ENCODE results near the gene ARHGAP21.

Gene ARHGAP21

GRCh38 chr10:24652381-24652957 is 71.2 kb downstream of the ARHGAP21 start:
- H3K4me3 ChIP-seq (ENCODE audit: low read depth, low read length), result no peak overlapping the region
- in situ Hi-C loops (cut with HindIII; ENCODE audit: low sequenced_read_pairs), result no loop called here
- TF ChIP-seq, protein P1, sequence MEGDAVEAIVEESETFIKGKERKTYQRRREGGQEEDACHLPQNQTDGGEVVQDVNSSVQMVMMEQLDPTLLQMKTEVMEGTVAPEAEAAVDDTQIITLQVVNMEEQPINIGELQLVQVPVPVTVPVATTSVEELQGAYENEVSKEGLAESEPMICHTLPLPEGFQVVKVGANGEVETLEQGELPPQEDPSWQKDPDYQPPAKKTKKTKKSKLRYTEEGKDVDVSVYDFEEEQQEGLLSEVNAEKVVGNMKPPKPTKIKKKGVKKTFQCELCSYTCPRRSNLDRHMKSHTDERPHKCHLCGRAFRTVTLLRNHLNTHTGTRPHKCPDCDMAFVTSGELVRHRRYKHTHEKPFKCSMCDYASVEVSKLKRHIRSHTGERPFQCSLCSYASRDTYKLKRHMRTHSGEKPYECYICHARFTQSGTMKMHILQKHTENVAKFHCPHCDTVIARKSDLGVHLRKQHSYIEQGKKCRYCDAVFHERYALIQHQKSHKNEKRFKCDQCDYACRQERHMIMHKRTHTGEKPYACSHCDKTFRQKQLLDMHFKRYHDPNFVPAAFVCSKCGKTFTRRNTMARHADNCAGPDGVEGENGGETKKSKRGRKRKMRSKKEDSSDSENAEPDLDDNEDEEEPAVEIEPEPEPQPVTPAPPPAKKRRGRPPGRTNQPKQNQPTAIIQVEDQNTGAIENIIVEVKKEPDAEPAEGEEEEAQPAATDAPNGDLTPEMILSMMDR (IDR thresholded peaks at IDR 0.05; ENCODE audit: low read depth, low read length, missing control alignments), result no peak
- no peak for DNase-seq (ENCODE audit: low read depth)

GRCh38 chr10:24651923-24652322 is 71.8 kb downstream of the ARHGAP21 start:
- in situ Hi-C loops (cut with HindIII; ENCODE audit: low sequenced_read_pairs), result no loop called here
- no peak for DNase-seq (ENCODE audit: low read depth)
- TF ChIP-seq, protein P1 (IDR thresholded peaks at IDR 0.05; ENCODE audit: low read depth, low read length, missing control alignments), result no peak
- no peak overlapping the region for H3K4me3 ChIP-seq (ENCODE audit: low read depth, low read length)

GRCh38 chr10:24650669-24651391 is 72.9 kb downstream of the ARHGAP21 start:
- in situ Hi-C loops (cut with HindIII; ENCODE audit: low sequenced_read_pairs), result no loop called here
- TF ChIP-seq, protein P1 (IDR thresholded peaks at IDR 0.05; ENCODE audit: low read depth, low read length, missing control alignments), result no peak
- no peak for DNase-seq (ENCODE audit: low read depth)
- H3K4me3 ChIP-seq (ENCODE audit: low read depth, low read length), result no peak overlapping the region

DNA sequence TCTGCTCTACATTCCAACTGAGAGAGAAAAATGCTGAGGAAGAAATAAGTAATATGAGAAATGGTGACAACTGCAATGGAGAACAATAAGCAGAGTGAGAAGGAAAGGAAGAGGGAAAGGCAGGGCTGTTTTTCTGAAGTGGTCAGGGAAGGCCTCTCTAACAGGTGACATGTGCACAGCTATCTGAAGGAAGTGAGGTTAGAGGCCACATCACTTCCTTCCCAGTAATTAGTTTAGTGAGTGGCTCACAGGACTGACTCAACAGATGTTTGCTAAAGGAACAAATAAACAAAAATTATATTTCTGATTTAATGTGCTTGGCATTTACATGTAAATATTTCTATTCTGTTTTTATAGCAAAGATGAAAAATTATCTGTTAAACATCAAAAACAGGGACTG is 77.9 kb downstream of the ARHGAP21 start:
- TF ChIP-seq, protein P1 (IDR thresholded peaks at IDR 0.05; ENCODE audit: low read depth, low read length, missing control alignments), result no peak
- DNase-seq (ENCODE audit: low read depth), result no peak
- in situ Hi-C loops (cut with HindIII; ENCODE audit: low sequenced_read_pairs), result loop anchor here (5.0 kb wide), 1 partner anchor 57 kb away; no protein-coding TSS in a partner anchor

GRCh38 chr10:24645022-24645421 is 78.7 kb downstream of the ARHGAP21 start:
- TF ChIP-seq, protein P1 (IDR thresholded peaks at IDR 0.05; ENCODE audit: low read depth, low read length, missing control alignments), result no peak
- in situ Hi-C loops (cut with HindIII; ENCODE audit: low sequenced_read_pairs), result loop anchor here (5.0 kb wide), 1 partner anchor 57 kb away; no protein-coding TSS in a partner anchor
- H3K4me3 ChIP-seq (ENCODE audit: low read depth, low read length), result no peak overlapping the region
- DNase-seq (ENCODE audit: low read depth), result no peak

More for the DNA sequence above, 77.9 kb downstream of the ARHGAP21 start:
- no peak overlapping the region for H3K4me3 ChIP-seq (ENCODE audit: low read depth, low read length)

DNA sequence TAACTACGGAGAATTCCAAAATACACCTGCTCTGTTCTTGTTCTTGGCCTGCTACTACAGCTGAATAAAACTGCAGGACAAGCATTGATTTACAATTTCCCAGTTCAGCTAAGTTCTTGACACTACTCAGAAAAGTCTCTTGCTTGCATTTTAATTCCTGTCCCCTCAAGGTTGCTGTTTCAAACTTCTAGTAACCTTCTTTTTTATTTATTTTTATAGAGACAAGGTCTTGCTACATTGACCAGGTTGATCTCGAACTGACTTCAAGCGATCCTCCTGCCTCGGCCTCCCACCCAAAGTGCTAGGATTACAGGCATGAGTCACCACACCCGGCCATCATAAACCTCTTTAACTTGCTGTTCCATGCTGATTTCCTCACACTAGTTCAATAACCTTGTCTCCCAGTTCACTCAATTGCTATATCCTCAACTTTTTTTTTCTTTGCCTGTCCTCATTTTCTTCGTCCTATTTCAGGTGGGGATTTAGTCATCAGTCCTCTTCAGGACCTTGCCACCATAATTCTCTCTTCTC is 79.9 kb downstream of the ARHGAP21 start:
- no peak for DNase-seq (ENCODE audit: low read depth)
- in situ Hi-C loops (cut with HindIII; ENCODE audit: low sequenced_read_pairs), result no loop called here
- TF ChIP-seq, protein P1 (IDR thresholded peaks at IDR 0.05; ENCODE audit: low read depth, low read length, missing control alignments), result no peak
- no peak overlapping the region for H3K4me3 ChIP-seq (ENCODE audit: low read depth, low read length)

All from astrocyte of the cerebellum (primary cell).